Smooth muscle cell of the brain vasculature (primary cell): ENCODE results near the gene CDKAL1.

ENCODE experiments used
- DNase-seq: peaks from one replicate; pipeline ENCODE4 v3.0.0-alpha.2; 2012; ENCODE audit warnings: low read depth, low spot score

Gene CDKAL1

GRCh38 chr6:20835315-20836010 is 301.2 kb downstream of the CDKAL1 start:
- DNase-seq, result no peak

- DNase-seq, result no peak
These were observed 302.9 kb downstream of the CDKAL1 start for GRCh38 chr6:20837189-20837588.

DNA sequence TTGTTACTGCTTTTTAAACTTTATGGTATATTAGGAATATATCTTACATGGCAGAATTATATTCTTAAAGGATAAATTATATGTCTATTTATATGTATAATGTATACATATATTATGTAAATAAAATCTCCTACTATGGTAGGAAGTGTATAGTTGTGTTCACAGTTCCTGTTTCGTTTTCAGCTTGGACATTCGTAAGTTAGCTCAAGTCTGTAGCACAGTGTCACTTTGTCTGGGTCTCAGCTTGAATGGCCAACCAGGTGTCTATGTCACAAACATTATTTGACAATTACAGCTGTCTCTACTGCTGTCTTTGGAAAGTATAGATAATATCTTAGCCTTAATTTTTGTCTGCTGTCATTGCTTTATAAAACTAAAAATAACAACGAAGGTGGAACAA is 303.9 kb downstream of the CDKAL1 start:
- no peak for DNase-seq

DNA sequence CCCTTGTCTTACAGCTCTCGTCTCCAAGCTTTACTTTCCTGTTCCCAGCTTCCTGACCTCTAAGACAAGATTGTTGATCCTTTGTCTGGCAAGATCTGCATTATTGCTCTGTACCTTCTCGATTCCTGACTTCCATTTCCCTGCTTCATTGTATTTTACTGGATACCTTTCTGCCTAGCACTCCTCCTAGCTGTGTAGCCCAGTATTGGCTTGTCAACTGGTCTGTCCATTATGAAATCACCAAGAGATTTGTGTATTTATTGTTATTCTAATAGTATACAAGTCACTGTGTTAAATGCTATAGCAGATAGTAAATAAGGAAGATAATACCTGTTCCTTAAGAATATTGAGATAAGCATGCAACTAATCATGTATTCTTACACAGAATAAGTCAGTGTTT is 305.4 kb downstream of the CDKAL1 start:
- no peak for DNase-seq

- no peak for DNase-seq
These were observed 306.4 kb downstream of the CDKAL1 start for GRCh38 chr6:20840675-20841074.

DNA sequence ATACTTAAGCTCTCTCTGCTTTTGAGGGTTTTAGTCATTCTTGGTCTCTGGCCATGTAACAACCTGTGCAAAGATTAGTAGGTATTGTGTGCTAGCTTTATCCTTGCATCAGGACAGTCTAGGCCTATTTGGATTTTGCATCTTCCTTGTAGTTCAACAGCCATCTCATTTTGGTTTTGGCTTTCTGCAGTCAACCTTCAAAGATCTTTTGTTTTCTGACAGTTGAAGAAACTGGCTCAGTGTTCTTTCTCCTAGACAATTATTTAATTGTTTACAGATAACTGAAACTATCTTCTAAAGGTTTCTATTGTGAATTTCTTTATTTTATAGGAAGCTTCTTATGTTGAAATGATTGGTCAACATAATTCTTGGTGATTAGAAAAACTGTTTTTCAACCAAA is 307.5 kb downstream of the CDKAL1 start:
- no peak for DNase-seq

DNA sequence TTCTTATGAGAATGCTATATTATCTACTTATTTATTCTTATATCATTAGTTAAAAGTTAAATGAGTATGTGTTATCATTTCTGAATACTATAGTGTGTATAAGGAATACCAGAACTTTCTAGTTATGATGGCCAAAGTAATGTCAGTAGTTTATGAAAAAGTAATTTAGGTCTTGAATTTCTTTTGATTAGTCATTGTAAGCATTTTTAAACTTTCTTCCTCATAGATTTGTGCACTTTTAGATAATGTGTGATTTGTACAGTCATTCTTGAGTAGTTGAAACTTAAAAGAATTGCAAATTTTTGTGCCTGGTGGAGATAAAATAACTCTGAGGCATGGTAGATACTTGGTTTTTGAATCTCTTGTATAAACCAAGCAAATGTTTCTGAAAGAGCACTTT is 311.3 kb downstream of the CDKAL1 start:
- DNase-seq, result no peak

GRCh38 chr6:20846602-20847028 is 312.4 kb downstream of the CDKAL1 start:
- DNase-seq, result no peak

DNA sequence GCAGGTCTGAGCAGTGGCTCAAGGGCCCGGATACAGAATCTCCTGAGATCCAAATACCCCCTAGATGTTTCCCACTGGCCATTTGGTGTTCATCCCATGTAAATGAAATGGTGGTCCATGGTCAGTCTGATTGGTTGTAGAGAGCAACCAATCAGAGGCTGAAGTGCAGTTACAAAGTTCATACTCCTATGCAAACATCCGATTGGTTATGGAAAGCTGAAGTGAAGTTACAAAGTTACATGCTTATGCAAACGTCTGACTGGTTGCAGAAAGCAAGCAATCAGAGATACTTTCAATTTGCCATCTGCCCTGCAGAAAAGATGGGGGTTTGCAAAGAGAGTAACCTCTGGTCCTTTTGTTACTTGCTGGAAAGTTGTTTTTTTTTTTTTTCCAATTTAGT is 313.6 kb downstream of the CDKAL1 start:
- DNase-seq, result no peak

DNA sequence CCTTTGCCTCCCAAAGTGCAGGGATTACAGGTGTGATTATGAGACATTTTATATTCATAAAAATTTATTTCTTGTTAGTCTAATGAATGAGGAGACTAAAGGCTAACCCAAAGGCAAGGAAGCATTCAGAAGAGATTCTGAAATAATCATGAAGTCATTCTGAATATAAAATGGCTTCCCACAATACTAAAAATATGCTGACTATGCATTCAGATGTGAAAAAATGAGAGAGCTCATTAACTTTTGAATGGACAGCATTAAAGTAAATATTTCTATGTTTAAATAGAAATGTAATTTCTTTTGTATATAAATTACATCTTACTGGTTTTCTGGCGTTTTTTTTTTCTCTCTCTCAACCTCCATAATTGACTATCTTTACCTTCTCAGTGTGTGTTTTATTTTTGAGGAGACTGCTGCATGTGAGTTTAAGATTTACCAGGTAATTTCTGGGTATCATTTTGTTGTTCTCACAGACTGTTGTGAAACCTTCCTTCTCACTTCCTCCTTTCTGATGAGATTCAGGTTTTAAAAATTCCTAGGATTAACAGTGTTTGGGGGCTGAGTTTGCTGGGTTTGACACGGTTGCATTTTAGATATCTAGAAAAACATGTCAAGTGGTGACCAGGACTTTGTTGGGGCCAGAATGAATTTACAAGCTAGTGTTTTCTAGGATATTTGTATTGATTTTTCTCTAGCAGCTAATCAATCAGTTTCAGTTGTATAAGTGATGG is 316.6 kb downstream of the CDKAL1 start:
- no peak for DNase-seq

GRCh38 chr6:20851795-20852194 is 317.5 kb downstream of the CDKAL1 start:
- DNase-seq, result no peak

GRCh38 chr6:20853828-20854227 is 319.6 kb downstream of the CDKAL1 start:
- DNase-seq, result no peak

DNA sequence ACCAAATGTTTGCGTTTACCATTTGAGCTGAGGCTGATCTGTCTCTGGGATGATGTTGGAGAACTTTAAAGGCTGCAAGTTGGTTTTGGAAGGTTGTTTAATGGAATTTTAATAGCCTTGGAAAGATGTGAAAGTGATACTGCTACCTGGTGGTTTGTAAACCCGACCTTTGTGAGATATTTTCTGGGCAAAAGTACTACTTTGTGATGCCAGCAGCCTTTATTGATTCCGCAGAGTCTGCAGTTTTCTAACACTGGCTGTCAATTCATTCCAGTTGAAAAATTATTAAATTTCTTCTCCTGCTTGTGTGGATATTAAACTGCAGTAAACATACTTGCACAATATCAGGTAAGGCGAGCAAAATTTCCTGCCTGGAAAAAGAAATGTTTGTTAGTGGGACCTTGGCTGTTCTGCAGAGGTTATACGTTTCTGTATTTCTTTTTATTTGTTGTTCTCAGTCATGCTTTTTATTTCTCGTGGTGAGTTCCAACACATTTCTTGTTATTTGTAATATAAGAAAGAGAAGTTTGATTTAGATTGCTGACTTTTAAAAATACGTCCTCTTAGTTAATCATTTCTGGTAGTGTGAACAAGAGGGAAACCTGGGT is 322.5 kb downstream of the CDKAL1 start:
- DNase-seq, result no peak

GRCh38 chr6:20861481-20861880 is 327.2 kb downstream of the CDKAL1 start:
- no peak for DNase-seq

GRCh38 chr6:20866036-20866435 is 331.8 kb downstream of the CDKAL1 start:
- DNase-seq, result no peak

DNA sequence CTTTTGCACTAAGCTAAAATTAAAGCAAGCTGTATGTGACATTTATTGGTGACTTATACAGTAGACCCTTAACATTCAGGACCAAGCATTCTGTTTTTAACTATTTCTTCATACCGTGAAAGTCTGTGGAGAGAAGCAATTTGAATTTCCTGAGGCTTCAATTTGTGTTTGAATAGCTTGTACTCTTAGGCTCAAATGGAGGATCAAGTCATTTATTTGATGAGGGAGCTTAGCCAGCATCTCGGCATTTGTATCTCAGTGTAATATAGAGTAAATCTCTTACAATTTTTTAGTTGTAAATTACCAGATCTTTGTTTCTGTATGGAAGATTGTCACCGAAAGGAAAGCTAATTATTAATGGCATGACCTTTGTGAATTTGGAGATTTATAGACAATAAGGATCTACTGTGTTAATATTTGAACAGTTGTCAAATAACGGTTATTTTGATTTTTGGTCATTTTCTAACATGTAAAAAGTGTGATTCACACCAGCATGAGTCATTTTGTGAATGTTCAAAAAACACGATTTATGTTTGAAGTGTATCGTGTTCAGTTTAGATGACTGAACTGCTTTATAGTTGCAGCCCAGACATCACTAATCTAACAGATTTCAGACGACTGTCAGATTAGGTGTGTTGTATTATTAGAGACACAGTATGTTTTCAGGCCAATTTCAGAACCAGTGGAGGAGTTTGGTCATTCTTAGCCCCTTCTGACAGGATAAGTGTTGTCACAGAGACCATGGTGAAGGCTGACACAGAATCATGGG is 332.9 kb downstream of the CDKAL1 start:
- no peak for DNase-seq

DNA sequence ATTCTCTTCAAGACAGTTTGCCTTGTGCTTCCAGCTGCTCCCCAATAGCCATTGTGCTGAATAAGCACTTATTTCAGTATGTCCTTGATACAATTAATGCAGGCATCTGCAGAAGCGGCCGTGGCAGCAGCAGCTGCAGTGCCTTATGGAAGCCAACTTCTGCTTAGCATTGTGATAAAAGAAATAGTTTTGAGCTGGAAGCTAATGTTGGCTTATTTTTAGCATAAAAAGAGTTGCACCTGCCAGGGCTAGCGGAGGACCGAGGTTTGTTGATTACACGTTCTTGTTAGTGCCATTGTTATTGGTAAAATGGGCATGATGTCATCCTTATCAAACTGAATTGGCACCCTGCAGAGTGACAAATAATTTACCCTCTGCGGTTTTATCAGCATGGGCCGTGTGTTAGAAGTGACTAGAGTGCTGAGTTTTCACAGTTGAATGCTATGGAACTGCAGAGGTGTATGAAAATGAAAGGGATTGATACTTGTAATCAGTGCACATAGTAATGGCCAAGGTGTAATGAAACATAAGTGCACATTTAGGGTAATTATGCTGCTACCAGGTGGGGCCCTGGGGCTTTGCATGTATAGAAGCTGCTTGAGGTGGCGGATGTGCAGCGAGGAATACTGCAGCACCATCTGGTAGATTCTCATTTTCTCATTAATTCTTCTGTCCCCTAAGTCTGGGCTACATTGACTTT is 334.3 kb downstream of the CDKAL1 start:
- no peak for DNase-seq

DNA sequence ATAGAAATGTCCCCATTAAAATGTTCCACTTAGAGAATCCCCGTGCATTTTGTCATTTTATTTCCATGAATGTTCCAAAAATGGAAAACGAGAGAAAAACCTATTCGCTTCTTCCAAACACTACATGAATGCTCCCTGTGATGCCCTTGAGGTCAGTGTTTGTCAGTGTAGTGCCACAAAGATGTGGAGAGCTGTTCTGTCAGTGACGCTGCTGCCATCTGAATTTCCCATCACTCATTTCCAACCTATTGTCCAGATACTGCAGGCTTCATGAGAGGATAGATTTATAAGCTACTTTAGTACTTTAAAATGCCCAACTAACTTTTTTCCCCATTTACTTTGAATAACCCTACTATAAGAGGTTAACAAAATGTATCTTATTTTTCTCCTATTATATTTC is 335.8 kb downstream of the CDKAL1 start:
- no peak for DNase-seq

GRCh38 chr6:20870493-20870892 is 336.2 kb downstream of the CDKAL1 start:
- DNase-seq, result no peak

DNA sequence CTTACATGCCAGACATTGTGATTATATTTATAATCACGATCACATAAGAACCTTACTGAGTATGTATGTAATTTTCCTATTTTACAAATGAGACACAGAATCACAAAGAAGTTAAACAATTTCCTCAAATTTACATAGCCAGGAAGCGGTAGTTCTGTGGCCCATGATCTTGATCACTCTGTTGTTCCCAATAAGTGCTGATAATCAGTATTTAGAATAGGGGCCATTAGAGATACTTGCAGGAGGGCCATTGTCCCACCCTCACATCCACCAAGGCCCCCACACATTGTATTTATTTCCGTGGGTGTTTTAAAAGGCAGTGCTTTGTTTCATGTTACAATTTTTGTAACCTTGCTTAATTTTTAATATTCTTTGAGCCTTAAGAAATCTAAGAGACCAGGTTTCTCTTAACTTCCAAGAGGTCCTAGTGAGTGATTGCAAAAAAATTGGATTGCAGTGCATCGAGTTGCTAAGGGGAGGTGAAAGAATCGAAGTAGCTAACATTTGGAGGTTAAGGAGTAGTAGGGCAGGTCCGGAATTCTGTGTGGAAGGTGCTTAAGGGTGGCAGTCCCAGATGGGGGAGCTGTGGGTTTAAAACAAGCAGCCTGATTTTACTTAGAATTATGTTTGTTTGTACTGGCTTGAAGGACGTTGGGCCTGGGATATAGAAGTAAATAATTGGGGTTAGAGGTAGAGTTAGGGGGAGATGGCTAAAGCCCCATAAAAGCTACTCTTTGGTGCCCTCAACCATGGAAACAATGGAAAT is 339.4 kb downstream of the CDKAL1 start:
- no peak for DNase-seq
